ENCODE results near the gene YTHDF1. TPM values are rescaled to one million over a fixed set of nuclear protein-coding genes. Genes with fewer than 3 reads are reported as not detected.

YTHDF1 gene
- total RNA-seq, 2 donors from 2014 or later: 64.9 to 73.2 TPM

- no peak overlapping the region for H3K4me3 Mint-ChIP-seq
- H3K4me3 ChIP-seq (ENCODE audit: low read length): no peak overlapping the region
- peak; percentile 71 for DNase-seq
- H3K27ac ChIP-seq (ENCODE audit: low read depth, low read length): no peak overlapping the region
- H3K9ac ChIP-seq (ENCODE audit: extremely low read depth, low read length, poor library complexity, severe bottlenecking): no peak overlapping the region
- H3K9me3 Mint-ChIP-seq: no peaks in the 10 kb centered on the region
- H3K27me3 ChIP-seq (ENCODE audit: control insufficient read depth, insufficient read depth, low read length, poor library complexity, severe bottlenecking): no peaks in the 10 kb centered on the region
- no peaks in the 10 kb centered on the region for H3K4me1 ChIP-seq (ENCODE audit: control insufficient read depth, insufficient read depth, low read length)
- no peaks in the 10 kb centered on the region for H3K9me3 ChIP-seq (ENCODE audit: control insufficient read depth, low read length)
- 88 to 89% methylated on average over 9 to 19 of the region's 19 CpGs for WGBS, 2 experiments (ENCODE audit: insufficient coverage in 1 of 2, insufficient read length in 1 of 2)
- no peaks in the 10 kb centered on the region for H3K36me3 Mint-ChIP-seq (ENCODE audit: low read depth)
- H3K36me3 ChIP-seq (ENCODE audit: control insufficient read depth, insufficient read depth, low read length): no peaks in the 10 kb centered on the region
- no peak for TF ChIP-seq CTCF (conservative IDR thresholded peaks at IDR 0.05)
- no peak overlapping the region for H3K27ac Mint-ChIP-seq
- peaks cover 10% of the 10 kb centered on the region for H3K4me1 Mint-ChIP-seq
- H3K27me3 Mint-ChIP-seq (ENCODE audit: insufficient read depth): peaks cover 4% of the 10 kb centered on the region
Measured at GRCh38 chr20:63226042-63226943, 10.4 kb upstream of the YTHDF1 start.

- TF ChIP-seq CTCF (conservative IDR thresholded peaks at IDR 0.05): no peak
- Mint-ChIP-seq H3K9me3 (no peaks in the 10 kb centered on the region), H3K36me3 (ENCODE audit: low read depth) (no peaks in the 10 kb centered on the region), H3K4me3 (no peak overlapping the region), H3K4me1 (peaks cover 3% of the 10 kb centered on the region), H3K27ac (no peak overlapping the region), H3K27me3 (ENCODE audit: insufficient read depth) (peaks cover 15% of the 10 kb centered on the region)
- Histone ChIP-seq H3K9me3 (ENCODE audit: control insufficient read depth, low read length) (no peaks in the 10 kb centered on the region), H3K27me3 (ENCODE audit: control insufficient read depth, insufficient read depth, low read length, poor library complexity, severe bottlenecking) (peaks cover 8% of the 10 kb centered on the region), H3K27ac (ENCODE audit: low read depth, low read length) (no peak overlapping the region), H3K4me1 (ENCODE audit: control insufficient read depth, insufficient read depth, low read length) (no peaks in the 10 kb centered on the region), H3K36me3 (ENCODE audit: control insufficient read depth, insufficient read depth, low read length) (no peaks in the 10 kb centered on the region), H3K4me3 (ENCODE audit: low read length) (no peak overlapping the region), H3K9ac (ENCODE audit: extremely low read depth, low read length, poor library complexity, severe bottlenecking) (no peak overlapping the region)
- DNase-seq: no peak
- 87 to 90% methylated on average over 7 of the region's 7 CpGs for WGBS, 2 experiments (ENCODE audit: insufficient coverage in 1 of 2, insufficient read length in 1 of 2)
Measured at GRCh38 chr20:63225082-63225454, 9.1 kb upstream of the YTHDF1 start.

- H3K36me3 ChIP-seq (ENCODE audit: control insufficient read depth, insufficient read depth, low read length): no peaks in the 10 kb centered on the region
- peak; percentile 71 for DNase-seq
- H3K9me3 ChIP-seq (ENCODE audit: control insufficient read depth, low read length): no peaks in the 10 kb centered on the region
- 71 to 73% methylated on average over 11 to 16 of the region's 16 CpGs for WGBS, 2 experiments (ENCODE audit: insufficient coverage in 1 of 2, insufficient read length in 1 of 2)
- H3K27ac ChIP-seq (ENCODE audit: low read depth, low read length): peak overlapping the region; percentile 11
- no peak overlapping the region for H3K4me3 ChIP-seq (ENCODE audit: low read length)
- peak; percentile 49 for TF ChIP-seq CTCF (conservative IDR thresholded peaks at IDR 0.05)
- H3K9me3 Mint-ChIP-seq: no peaks in the 10 kb centered on the region
- no peaks in the 10 kb centered on the region for H3K4me1 ChIP-seq (ENCODE audit: control insufficient read depth, insufficient read depth, low read length)
- no peak overlapping the region for H3K9ac ChIP-seq (ENCODE audit: extremely low read depth, low read length, poor library complexity, severe bottlenecking)
- H3K36me3 Mint-ChIP-seq (ENCODE audit: low read depth): no peaks in the 10 kb centered on the region
- H3K27ac Mint-ChIP-seq: no peak overlapping the region
- peaks cover 17% of the 10 kb centered on the region for H3K27me3 Mint-ChIP-seq (ENCODE audit: insufficient read depth)
- peaks cover 2% of the 10 kb centered on the region for H3K4me1 Mint-ChIP-seq
- no peak overlapping the region for H3K4me3 Mint-ChIP-seq
- H3K27me3 ChIP-seq (ENCODE audit: control insufficient read depth, insufficient read depth, low read length, poor library complexity, severe bottlenecking): peaks cover 11% of the 10 kb centered on the region
Measured at GRCh38 chr20:63224412-63225081, 8.6 kb upstream of the YTHDF1 start.
